Endothelial cell of umbilical vein (primary cell): ENCODE results near the gene RFC5. TPM values are rescaled to one million over a fixed set of nuclear protein-coding genes. Genes with fewer than 3 reads are reported as not detected.

Experiments used
- BruUV-seq: library from RNA; stranded (reverse); fragments of 400-500 nt; replicated peaks from 2 replicates; lab custom pipeline; 2021; lab: Mats Ljungman, UMichigan
- CTCF ChIA-PET: fragments of 300-600, 350-600 bp; sonication (Branson Sonifier 250); formaldehyde crosslinking; loops from one replicate; lab custom pipeline; 2021; ENCODE audit warnings: antibody characterized with exemption, inconsistent platforms; lab: Charles Lee
- POLR2A ChIA-PET: fragments of 300-600, 350-600 bp; sonication (Branson Sonifier 250); formaldehyde crosslinking; loops from one replicate; lab custom pipeline; 2021; ENCODE audit warnings: antibody characterized with exemption, inconsistent platforms; lab: Charles Lee
- DNase-seq: peaks from one replicate; pipeline ENCODE4 v3.0.0-alpha.2; 2011; ENCODE audit warnings: low read depth, low spot score
- FAIRE-seq: peaks from 2 replicates; lab custom pipeline; 2011; peaks lifted over from hg19 to GRCh38; lab: Jason Lieb, UNC
- H2AFZ ChIP-seq: 2 replicates; pipeline ENCODE4 v1.6.0; 2012; ENCODE audit warnings: low read depth, low read length, control low read depth, inconsistent platforms
- H3K27ac ChIP-seq: 2 replicates; pipeline ENCODE4 v1.5.1; 2011; ENCODE audit warnings: low read depth, mild to moderate bottlenecking, control low read depth, low read length, moderate library complexity; ENCODE audit not compliant: insufficient read depth
- H3K27me3 ChIP-seq, 2 experiments: 2 replicates each; pipeline versions ENCODE4 v1.6.0 to v1.6.1; 2011; ENCODE audit warnings: low read length in 2 of 2, mixed read lengths in 1 of 2; ENCODE audit not compliant: control insufficient read depth in 2 of 2, insufficient read depth in 2 of 2
- H3K36me3 ChIP-seq, 2 experiments: 2 replicates in 1 of 2; 3 replicates in 1 of 2; pipeline ENCODE4 v1.5.1; 2011; ENCODE audit warnings: low read length in 2 of 2, mild to moderate bottlenecking in 1 of 2, moderate library complexity in 1 of 2; ENCODE audit not compliant: control insufficient read depth in 2 of 2, insufficient read depth in 2 of 2; ENCODE audit errors: extremely low read depth in 1 of 2
- H3K4me1 ChIP-seq: 3 replicates; pipeline ENCODE4 v1.5.1; 2011; ENCODE audit warnings: mild to moderate bottlenecking, low read length; ENCODE audit not compliant: control insufficient read depth, insufficient read depth; ENCODE audit errors: extremely low read depth
- H3K4me2 ChIP-seq: 2 replicates; pipeline ENCODE4 v1.6.1; 2011; ENCODE audit warnings: low read length, control low read depth, mixed read lengths; ENCODE audit not compliant: insufficient read depth
- H3K4me3 ChIP-seq, 3 experiments: fragments of 200-600 bp in 1 of 3; sonication (generic), shearing (Covaris generic) in 1 of 3; replicated peaks in 1 of 3; 2 replicates each; pipeline ENCODE4 v1.5.1; 2011 to 2016; ENCODE audit warnings: control low read depth in 3 of 3, low read length in 3 of 3, mild to moderate bottlenecking in 2 of 3, inconsistent platforms in 1 of 3, low read depth in 1 of 3, moderate library complexity in 1 of 3; ENCODE audit not compliant: insufficient read depth in 1 of 3
- H3K79me2 ChIP-seq: 2 replicates; pipeline ENCODE4 v1.6.0; 2012; ENCODE audit warnings: low read length, inconsistent platforms; ENCODE audit not compliant: control insufficient read depth, insufficient read depth
- H3K9ac ChIP-seq: replicated peaks from 2 replicates; pipeline ENCODE3; 2011; ENCODE audit warnings: low read length, control low read depth; ENCODE audit not compliant: insufficient read depth; ENCODE audit errors: extremely low read depth
- H3K9me1 ChIP-seq: replicated peaks from 3 replicates; pipeline ENCODE4 v1.6.0; 2011; ENCODE audit warnings: mild to moderate bottlenecking, low read length; ENCODE audit not compliant: control insufficient read depth, insufficient read depth; ENCODE audit errors: extremely low read depth
- H3K9me3 ChIP-seq: replicated peaks from 2 replicates; pipeline ENCODE4 v1.5.1; 2012; ENCODE audit warnings: low read length, inconsistent platforms; ENCODE audit not compliant: control insufficient read depth, insufficient read depth
- H4K20me1 ChIP-seq: replicated peaks from 2 replicates; pipeline ENCODE3; 2011; ENCODE audit warnings: mild to moderate bottlenecking, low read length; ENCODE audit not compliant: control insufficient read depth, insufficient read depth; ENCODE audit errors: extremely low read depth
- EZH2 ChIP-seq: IDR thresholded peaks from 2 replicates; pipeline ENCODE4 v1.6.1; 2012; ENCODE audit warnings: borderline replicate concordance, low read depth, mild to moderate bottlenecking, moderate library complexity, low read length, inconsistent platforms; ENCODE audit not compliant: severe bottlenecking
- FOS ChIP-seq: IDR thresholded peaks from 2 replicates; pipeline ENCODE4 v1.6.1; 2011; ENCODE audit warnings: mild to moderate bottlenecking, low read length, moderate library complexity, borderline replicate concordance; ENCODE audit not compliant: insufficient read depth
- GATA2 ChIP-seq: IDR thresholded peaks from 2 replicates; pipeline ENCODE4 v1.7.0; 2011; ENCODE audit warnings: low read depth, mild to moderate bottlenecking, moderate library complexity, mixed read lengths, low read length; ENCODE audit not compliant: insufficient read length, insufficient read depth
- JUN ChIP-seq: IDR thresholded peaks from 2 replicates; pipeline ENCODE4 v1.6.1; 2011; ENCODE audit warnings: borderline replicate concordance, low read depth; ENCODE audit not compliant: insufficient read length, insufficient read depth
- MYC ChIP-seq: IDR thresholded peaks from one replicate; pipeline ENCODE4 v1.6.1; 2011; ENCODE audit warnings: mild to moderate bottlenecking, low read depth, low read length
- POLR2A ChIP-seq: IDR thresholded peaks from 2 replicates; pipeline ENCODE4 v1.6.1; 2012; ENCODE audit warnings: low read depth, mild to moderate bottlenecking, control low read depth, low read length
- POLR2AphosphoS5 ChIP-seq: IDR thresholded peaks from 2 replicates; pipeline ENCODE4 v1.6.1; 2012; ENCODE audit warnings: low read depth, mild to moderate bottlenecking, control low read depth, low read length, moderate library complexity; ENCODE audit not compliant: insufficient read depth
- dilution Hi-C: fragments of 300-500 bp; cut with MboI; formaldehyde crosslinking; loops from one replicate; pipeline ENCODE4 v1.15.0; 2019; ENCODE audit warnings: low sequenced_read_pairs; ENCODE audit not compliant: extremely low pct_ligation_motif_present
- intact Hi-C: fragments of 100-400 bp; cut with micrococcal nuclease; formaldehyde crosslinking; loops from one replicate; pipeline ENCODE4 v1.10.0; 2022
- polyA plus RNA-seq, 4 experiments: library from polyadenylated mRNA; depleted of rRNA in 3 of 4; stranded (reverse) in 3 of 4; unstranded in 1 of 4; fragments of >200 nt; gene quantifications; 2 replicates each; pipeline versions ENCODE4 v1.2.1 to v1.2.3, GENCODE V29; 2011 to 2012; ENCODE audit warnings: missing spikeins in 1 of 4
- total RNA-seq: library from RNA; stranded (reverse); gene quantifications from 2 replicates; pipeline ENCODE4 v1.2.3, GENCODE V29; 2021
- TF ChIP-seq, protein P1 (sequence below), 2 donors: IDR thresholded peaks; 1 replicate in 1 of 2; 2 replicates in 1 of 2; pipeline ENCODE4 v1.5.1; 2011; ENCODE audit warnings: low read length in 2 of 2, mild to moderate bottlenecking in 2 of 2, moderate library complexity in 2 of 2, control low read depth in 1 of 2, inconsistent platforms in 1 of 2, low read depth in 1 of 2; ENCODE audit not compliant: insufficient read depth in 1 of 2; ENCODE audit errors: extremely low read depth in 1 of 2
- TF ChIP-seq, protein P2 (sequence below): IDR thresholded peaks from 2 replicates; pipeline ENCODE4 v1.6.1; 2011; ENCODE audit not compliant: insufficient read depth, insufficient read length

The RFC5 gene
- total and polyA plus RNA-seq, 2 donors (not counting 3 experiments of a cell fraction or from before 2014, with no cell fraction given), result 18.1 to 23.3 TPM

DNA sequence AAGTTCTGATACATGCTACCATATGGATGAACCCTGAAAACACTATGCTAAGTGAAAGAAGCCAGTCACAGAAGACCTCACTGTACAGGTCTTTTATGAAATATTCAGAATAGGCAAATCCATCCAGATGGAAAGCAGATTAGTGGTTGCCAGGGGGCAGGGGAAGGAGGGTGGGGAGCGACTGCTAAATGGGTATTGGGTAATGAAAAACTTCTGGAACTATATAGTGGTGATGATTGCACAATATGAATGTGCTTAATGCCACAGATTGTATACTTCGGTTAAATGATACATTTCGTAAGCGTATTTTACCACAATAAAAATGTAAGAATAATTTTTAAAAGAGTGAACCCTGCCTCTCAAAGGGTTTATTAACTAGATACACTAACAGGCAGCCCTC is 35.9 kb upstream of the RFC5 start:
- intact Hi-C loops, result no loop called here
- Histone ChIP-seq H2AFZ (no peak overlapping the region), H4K20me1 (no peaks in the 10 kb centered on the region), H3K27me3 (no peaks in the 10 kb centered on the region), H3K4me2 (no peak overlapping the region), H3K79me2 (no peaks in the 10 kb centered on the region), H3K27ac (no peak overlapping the region), H3K4me1 (no peaks in the 10 kb centered on the region), H3K36me3 (no peaks in the 10 kb centered on the region), H3K4me3 (no peak overlapping the region), H3K9me1 (no peaks in the 10 kb centered on the region), H3K9ac (no peak overlapping the region), H3K9me3 (no peaks in the 10 kb centered on the region)
- BruUV-seq, result no TSS peak
- TF ChIP-seq FOS, result no peak
- TF ChIP-seq, protein P1, sequence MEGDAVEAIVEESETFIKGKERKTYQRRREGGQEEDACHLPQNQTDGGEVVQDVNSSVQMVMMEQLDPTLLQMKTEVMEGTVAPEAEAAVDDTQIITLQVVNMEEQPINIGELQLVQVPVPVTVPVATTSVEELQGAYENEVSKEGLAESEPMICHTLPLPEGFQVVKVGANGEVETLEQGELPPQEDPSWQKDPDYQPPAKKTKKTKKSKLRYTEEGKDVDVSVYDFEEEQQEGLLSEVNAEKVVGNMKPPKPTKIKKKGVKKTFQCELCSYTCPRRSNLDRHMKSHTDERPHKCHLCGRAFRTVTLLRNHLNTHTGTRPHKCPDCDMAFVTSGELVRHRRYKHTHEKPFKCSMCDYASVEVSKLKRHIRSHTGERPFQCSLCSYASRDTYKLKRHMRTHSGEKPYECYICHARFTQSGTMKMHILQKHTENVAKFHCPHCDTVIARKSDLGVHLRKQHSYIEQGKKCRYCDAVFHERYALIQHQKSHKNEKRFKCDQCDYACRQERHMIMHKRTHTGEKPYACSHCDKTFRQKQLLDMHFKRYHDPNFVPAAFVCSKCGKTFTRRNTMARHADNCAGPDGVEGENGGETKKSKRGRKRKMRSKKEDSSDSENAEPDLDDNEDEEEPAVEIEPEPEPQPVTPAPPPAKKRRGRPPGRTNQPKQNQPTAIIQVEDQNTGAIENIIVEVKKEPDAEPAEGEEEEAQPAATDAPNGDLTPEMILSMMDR (IDR thresholded peaks at IDR 0.05; ENCODE audit: extremely low read depth in 1 of 2, insufficient read depth in 1 of 2, low read depth in 1 of 2, low read length in 2 of 2), result no peak
- TF ChIP-seq GATA2, result no peak
- TF ChIP-seq EZH2, result no peak
- TF ChIP-seq POLR2A, result no peak
- no peak for TF ChIP-seq POLR2AphosphoS5
- TF ChIP-seq, protein P2, sequence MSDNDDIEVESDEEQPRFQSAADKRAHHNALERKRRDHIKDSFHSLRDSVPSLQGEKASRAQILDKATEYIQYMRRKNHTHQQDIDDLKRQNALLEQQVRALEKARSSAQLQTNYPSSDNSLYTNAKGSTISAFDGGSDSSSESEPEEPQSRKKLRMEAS, result no peak
- no peak for TF ChIP-seq JUN
- no peak for TF ChIP-seq MYC
- ChIA-PET POLR2A (no interaction called here), CTCF (no interaction called here)
- no peak for FAIRE-seq
- dilution Hi-C loops, result no loop called here
- no peak for DNase-seq
